Measurements from ENCODE around the gene ICE2.
A peak's percentile ranks its signal among the peaks of the same experiment; 100 is the strongest.

Gene ICE2

DNA sequence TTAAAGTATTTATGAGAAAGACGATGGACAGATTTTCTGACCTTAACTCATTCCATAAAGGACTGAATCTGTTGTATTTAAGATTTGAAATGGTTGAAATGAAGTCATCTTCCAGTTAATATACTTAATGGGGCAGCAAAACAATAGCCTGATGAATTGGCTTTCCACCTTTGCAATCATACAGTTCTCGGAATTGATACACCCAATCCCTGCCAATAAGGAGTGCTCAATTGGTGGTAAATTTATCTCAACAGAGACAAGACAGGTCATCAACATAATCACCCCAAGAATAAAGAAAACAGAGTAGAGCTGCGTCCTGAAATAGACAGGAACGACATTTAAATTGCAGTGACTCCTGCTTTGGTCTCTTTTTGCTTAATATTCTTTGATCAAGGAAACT lies 92.3 kb downstream of the ICE2 start:
- peak; percentile 2 for DNase-seq

DNA sequence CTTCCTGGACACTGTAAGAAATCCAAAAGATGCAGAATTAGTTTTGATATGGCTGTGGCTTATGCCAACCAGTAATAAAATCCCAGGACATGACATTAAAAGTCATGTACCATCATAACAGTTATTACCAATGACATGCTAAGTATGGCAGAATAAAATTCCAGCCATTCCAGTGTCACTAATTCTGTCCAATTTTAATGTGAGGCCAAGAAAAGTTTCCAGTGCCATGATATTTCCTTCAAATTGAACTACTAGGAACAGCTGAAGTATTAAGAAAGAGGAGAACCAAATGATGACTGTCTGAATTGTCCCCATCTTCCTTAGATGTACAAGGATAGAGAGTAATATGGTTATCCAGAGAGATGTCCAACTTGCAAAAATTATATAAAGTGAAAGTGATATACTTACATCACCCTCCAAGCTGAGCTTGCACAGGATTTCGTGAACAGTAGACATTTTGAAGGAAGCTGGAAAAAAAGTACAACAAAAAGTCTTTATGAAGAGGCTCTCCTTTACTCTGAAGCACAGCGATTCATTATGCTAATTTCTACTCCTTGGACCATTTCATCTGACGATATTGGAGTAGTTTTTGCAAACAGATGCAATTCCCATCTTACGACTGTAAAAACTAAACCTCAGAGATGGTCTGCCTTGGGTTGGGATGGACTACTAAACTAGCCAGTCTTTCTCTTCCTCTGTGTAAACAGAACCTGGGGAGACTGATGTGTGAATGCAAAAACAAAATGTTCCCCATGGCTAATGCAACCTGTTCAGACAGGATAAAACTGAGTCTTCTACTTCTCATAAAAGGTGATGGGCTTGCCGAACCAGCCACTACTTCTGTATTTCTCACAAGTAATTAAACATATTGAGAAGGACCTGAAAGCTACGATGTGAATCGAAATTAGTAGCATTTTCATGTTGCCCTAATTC lies 93.1 kb downstream of the ICE2 start:
- DNase-seq: peak; percentile 26

DNA sequence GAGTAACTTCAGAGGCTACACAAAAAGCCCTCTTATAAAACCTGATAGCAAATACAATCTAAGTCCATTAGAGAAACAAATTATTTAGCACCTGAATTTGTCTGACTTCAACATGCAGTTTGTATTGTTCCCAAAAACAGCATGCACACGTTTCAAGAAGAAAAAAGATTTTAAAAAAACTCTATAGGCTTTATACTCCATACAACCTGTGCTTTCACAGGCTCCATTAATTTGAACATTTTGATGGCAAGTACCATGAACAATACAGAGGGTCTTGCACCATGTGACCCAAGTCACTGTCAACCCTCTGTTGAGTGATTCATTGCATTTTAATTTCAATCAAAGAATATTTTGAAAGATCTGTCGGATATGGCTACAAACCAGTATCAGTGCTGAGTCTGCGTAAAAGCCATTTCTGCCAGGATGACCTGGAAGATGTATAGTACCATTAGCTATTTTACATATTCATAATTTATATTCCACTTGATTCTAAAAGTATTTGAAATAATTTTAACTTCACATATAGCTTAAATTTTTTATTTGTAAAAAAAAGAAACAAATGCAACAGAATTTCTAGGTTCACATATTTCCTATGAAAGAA lies 94.3 kb downstream of the ICE2 start:
- DNase-seq: no peak

DNA sequence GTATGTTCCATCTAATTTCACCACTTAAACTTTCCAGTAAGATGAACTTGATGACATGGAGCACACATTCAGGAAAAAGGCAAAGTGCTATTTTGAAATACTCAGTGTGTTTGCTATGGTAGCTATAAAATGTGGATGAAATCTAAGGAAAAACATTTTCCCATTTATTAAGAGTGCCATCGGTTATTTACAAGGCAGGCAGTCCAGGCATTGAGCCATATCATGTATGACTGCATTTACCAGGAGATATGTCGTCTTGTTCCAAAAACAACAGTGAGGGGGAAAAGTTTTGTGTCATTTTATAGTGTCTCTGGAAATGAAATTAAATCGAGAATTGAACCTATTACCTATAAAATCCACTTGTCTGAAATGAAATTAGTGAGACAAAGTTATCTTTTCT lies 94.9 kb downstream of the ICE2 start:
- DNase-seq: peak; percentile 58

DNA sequence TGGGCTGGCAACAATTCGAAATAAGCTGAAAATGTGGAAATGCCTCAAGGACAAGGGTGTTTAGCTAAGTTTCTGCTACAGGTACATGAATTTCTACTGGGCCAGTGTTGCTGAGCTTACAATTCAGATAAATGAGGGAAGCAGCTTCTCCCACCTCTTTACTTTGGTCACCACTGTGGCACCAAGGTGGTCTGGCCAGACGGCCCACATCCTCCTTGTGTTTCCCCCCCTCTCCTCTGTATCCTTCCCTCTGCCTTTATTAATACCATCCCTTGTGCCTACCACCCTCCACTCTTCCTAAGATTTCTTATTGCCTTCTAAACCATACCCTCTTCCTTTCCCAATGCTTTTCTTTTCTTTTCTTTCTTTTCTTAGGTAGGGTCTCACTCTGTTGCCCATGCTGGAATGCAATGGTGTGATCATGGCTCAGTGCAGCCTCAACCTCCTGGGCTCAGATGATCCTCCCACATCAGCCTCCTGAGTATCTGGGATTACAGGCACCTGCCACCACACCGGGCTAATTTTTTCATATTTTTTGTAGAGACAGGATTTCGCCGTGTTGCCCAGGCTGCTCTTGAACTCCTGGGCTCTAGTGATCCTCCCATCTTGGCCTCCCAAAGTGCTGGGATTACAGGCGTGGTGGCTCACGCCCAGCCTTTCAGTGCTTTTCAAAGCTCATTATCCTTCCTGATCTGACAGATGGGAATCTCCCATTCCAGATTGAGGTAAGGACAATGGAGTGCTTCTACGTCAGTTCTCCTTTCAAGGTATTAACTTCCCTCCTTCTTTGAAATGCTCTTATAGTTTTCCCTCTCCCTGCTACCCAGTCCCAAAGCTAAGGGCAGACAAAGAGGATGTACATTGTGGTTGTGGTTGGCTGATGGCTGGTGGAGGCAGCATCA lies 95.9 kb downstream of the ICE2 start:
- peak; percentile 5 for DNase-seq

DNA sequence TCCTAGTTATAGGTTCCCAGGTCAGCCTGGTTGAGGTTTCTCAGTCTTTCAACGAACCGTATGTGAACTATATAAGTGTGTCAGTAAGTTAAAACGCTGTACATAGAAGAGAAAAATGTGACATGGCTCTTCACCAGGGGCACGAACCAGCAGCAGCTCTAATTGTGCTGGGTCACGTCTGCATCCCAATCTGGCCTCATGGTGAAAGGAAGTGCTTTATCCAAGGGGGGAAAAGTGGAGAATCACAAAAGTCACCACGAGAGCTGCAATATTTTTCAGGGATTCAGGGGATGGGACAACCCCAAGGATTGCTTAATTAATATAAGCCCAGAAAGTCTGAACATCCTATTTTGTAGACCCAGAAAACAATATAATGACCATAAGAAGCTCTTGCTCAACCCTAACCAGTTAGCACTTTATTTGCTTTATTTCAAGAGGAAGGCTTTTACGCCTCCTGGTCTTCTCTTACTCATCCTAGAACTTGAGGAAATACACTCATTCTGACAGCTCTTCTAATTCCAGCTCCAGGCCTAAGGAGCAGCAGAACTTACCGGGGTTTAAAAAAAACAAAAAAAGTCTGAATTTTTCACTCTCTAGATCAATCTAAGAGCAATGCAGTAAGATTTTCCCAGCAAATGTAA lies 97.7 kb downstream of the ICE2 start:
- DNase-seq: peak; percentile 69

DNA sequence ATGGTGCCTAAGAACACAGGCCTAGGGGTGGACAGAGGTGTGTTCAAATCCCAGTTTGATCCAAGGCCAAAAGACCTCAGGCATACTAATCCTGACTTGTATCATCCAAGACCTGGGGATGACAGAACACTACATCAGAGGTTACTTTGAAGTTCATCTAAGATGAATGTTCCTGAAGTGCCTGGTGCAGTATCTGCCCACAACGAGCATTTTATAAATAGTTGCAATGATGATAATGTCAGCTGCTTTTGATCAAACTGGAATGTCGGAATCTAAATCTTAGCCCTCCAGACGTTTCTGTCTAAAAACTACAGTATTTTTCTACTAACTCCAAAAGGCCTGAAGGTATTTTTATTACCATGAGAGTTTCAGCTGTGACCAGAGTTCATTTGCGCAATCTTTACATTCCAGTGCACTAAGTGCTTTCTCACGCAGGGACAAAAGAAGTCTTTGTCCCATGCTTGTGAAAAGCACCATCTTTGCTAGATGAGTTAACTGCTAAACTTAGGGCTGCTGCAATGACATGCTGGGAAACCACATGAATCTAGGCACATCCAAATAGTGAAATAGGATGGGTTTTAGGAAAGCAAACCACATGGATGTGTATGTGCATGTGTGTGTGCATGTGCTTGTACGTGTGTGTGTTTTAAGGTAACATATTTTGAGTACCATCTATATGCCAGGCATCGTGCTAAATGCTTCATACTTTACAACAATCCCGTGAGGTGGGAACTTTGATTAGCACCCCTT lies 99.2 kb downstream of the ICE2 start:
- peak; percentile 98 for DNase-seq

DNA sequence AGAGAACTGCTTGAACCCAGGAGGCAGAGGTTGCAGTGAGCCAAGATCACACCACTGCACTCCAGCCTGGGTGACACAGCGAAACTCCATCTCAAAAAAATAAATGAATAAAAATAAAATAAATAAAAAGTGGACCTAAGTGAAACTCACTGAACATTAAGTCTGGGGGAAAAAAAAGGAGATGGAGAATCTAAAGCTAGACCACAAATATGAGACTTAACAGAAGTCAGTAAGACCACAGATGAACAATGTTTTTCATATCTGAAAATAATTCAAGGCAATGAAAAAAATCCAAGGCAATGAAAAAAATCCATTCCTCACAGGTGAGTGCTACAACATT lies 99.8 kb downstream of the ICE2 start:
- no peak for DNase-seq

DNA sequence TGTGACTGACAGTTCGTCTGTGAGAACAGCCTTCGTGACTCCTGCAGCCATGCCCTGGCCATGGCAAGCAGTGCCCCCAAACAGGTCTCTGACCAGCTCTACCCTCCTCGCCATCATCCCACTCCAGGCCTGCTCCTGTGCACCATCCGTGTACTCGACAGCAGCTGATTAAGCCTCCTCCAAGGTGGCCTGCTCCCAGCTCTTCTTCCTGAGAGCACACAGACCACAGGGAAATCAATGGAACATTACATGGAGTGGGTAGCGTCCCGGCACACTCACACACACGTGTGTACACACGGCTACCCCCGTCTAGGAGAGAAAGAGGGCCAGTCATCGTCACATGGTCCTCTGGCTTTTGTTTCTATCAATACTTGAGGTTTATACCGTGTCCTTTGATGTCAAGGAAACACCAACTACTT lies 102.3 kb downstream of the ICE2 start:
- no peak for DNase-seq

DNA sequence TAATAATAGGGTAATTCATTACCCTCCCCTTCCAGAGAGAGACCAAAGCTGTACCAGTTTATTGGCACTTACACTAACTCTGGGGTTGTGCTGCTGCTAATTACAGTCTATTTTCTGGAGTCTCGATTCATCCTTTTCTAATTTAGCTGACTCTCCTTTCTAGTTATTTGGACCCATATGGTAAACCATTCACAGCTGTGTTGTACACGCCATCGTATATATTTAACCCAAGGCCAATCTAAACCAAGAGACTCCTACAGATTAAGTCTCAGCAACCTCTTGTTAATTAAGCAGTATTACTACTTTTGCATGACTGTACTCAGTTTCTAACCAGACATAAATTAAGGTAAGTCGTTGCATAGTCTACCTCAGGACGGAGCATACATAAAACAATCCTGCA lies 103.6 kb downstream of the ICE2 start:
- no peak for DNase-seq

DNA sequence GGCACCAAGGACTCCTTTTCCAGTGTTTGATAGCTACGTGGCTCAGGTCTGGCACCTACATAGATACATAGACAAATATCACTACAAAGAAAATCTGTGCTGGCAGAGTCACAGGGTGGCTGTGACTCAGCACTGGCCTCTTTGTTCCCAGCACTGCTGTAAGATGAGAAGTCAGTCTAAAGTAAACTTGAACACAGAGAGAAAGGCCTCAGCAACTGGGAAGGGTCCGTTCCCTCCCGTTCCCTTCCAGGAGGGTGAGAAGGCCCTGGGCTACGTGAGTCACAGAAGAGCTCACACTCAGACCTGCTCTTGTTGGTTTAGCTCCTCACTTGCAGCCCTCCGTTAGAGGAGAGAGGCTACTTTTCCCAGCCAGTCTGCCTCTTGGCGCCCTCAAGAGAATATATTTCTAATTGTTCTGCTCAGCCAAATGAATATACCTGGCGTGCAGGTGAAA lies 104.3 kb downstream of the ICE2 start:
- peak; percentile 98 for DNase-seq

DNA sequence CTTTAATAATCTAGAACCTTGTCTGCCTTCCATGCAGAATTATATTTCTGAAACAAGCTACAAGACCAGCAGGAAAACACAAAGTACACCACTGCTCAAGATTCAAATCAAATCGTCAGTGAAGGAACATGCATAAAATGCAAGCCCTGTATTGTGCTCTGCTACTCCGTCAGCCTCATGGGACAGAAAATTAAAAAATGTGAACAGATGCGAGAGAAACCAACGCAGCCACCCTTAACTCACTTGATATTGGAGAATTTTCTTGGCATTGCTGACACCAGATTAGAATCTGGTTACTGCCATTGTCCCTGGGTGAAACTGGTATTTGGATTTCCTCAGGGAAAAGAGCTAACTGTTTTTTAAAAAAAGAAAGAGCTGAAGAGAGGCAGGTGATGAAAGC lies 104.7 kb downstream of the ICE2 start:
- no peak for DNase-seq

DNA sequence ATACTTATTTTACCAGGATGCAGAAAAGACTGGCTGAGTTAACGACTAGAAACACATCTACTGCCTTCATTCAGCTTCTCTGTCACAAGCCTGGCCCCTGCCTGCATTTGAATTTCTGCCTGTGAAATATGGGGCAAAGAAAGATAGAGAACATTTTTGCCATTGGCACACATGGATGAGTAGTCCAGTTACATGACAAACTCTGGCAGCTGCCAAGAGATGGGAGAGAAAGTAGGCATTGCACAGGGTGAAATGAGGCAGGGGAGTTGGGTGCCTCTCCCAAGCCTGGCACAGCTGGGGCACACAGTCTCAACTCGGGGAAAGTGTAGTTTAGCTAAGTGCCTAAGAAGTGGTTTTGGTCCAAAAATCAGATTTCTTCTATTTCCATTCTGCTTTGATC lies 105.2 kb downstream of the ICE2 start:
- DNase-seq: no peak

DNA sequence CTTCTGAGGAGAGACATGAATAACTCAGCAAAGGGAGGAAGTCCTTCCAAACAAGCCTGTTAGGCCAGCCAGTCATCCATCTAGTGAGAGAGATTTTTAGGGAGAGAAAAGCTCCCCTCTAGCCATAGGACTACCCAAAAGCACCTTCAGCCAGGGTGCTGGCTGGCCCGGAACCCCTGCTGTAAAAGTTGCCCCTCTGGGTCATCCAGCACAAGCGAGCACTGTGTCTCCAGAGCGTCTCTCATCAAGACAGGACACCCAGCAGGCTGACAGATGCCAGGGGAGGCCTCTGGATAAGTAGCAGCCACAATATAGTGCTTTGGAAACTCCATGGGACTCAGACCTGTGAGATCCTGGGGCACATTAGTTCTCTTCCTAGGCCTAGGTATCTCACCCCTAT lies 105.6 kb downstream of the ICE2 start:
- no peak for DNase-seq

DNA sequence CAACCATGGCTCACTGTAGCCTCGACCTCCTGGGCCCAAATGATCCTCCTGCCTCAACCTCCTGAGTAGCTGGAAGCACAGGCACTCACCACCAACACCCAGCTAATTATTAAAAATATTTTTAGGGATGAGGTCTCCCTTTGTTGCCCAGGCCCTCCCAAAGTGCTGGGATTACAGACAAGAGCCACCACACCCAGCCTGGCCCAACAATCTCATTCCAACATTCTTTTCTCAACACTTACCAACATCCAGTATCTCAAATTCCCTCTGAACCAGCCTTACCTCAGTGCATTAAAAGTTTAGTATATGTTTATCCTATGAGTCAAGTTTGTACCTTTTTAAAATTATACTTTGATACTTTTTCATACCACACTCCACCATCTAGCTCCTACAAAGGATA lies 106.2 kb downstream of the ICE2 start:
- DNase-seq: no peak

DNA sequence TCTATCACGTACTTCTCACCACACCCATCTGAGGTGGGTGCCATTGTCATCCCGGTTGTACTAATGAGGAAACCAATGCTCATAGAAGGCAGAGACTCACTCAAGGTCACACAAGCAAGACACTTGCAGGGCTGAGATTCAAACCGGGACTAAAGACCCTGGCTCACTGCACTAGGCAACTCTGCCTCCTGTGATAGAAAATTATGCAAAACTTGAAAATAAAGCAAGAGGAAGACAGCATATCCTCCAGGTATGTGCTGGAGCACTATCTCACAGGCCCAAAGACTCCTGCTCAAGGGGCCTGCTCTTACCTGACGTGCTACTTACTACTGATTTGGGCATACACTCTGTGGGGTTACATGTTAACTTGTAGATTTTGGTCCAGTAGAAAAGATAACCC lies 106.7 kb downstream of the ICE2 start:
- DNase-seq: no peak

DNA sequence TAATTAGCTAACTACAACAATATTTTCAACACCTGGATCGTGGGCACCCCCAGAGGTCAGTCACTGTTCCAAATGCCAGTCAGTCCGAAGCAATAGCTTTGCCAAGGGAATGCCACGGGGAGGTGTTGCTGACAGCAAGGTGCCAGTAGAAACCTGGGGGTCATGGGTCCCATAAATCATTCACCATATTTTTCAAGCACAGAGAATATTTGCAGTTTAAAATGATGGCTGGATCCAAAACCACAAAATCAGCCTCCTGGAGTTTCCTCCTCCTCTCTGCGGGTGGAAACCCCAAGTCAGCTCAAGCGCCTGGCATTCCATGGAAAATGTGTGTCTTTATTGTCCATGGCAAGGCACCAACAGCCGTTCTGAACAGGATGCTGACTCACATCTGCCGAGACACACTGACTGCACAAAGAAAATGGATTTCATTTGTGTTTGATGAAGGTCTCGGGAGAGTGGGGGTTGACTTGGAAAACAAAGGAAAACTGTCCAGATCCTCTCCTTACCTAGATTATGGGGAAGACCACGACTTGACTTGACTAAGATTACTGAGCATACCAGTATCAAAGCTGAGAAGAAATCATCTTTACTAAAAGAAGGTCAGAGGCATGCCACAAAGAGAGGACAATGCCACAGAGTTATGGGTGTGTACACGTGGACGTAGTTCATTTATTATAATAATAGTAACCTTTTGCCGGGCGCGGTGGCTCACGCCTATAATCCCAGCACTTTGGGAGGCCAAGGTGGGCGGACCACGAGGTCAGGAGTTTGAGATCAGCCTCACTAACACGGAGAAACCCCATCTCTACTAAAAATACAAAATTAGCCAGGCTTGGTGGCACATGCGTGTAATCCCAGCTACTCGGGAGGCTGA lies 107.5 kb downstream of the ICE2 start:
- DNase-seq: peak; percentile 99

DNA sequence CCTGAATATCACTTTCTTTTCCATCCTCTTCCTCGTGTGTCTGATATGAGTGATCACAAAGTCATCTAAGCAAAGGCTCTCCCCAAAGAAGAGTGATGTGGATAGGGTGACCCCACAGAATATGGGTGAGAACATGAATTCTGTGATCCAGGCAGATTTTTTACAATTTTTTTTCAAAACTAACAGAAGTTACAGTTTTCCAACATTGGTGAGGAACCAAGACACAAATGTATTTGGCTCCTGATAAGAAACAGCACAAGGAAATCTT lies 108.1 kb downstream of the ICE2 start:
- DNase-seq: no peak

DNA sequence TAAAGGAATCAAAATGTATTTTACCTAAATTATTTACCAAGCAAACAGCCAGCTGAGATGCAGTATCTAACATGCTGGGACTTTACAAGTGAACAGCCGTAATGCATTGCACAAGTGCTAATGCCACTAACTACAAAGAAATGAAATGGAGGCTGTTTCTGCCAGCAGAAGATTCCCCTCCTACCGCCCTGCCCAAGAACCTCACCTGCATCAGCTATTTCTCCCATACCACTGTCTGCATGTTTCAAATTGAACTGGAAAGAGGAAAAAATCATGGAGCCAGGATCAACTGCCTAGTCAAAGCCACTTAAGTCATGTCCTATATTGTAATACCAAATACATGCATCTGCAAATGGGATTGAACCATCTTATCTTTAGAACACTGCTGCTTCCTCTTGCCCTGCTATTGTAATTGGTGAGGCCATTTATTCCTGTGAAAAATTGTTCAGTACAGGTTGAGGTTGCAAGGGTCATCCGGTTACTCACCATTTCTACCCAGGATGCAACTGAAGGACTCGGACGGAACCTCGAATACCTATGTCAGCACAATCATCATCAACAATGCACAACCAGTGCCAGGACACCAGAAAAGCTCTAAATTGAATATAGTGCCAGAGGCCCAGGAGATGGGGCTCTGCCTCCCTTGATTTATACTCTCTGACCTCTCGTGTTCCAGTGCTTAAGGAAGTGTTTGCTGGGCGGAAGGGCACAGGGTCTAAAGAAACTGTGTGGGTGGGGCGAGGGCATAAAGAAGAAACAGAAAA lies 108.7 kb downstream of the ICE2 start:
- DNase-seq: no peak

DNA sequence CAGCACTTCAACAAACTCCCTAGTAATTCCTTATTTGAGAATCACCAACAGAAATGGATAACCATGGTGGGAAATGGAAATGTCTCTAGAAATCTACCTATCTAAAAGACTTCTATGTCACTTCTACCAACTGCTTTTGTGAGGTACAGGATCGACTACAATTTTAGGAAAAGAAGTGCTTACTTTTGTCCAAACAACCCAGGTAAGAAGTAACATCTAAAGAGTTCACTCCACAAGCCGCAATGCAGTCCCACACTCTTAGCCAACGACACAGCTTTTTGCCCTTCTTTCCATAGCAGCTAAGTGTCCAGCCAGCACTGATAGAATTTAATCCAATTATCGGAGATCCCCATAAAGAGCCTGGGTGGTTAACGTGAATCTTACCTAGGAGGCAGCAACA lies 109.2 kb downstream of the ICE2 start:
- DNase-seq: no peak

All from EL (cell line).